DMS79 treated with DMSO at 0.1 percent for 48 hours (cell line): ENCODE results near the gene DUSP9.
A peak's percentile ranks its signal among the peaks of the same experiment; 100 is the strongest.
"Not testable (repeated sequence)": the region's sequence is repeated elsewhere in the genome, so short reads cannot be mapped to it uniquely, and the experiment has no call there.

Experiments
- DNase-seq: peaks from one replicate; lab custom pipeline; 2025; lab: John Stamatoyannopoulos, UW

Gene DUSP9

GRCh38 chrX:153673428-153674218, 26.6 kb downstream of the DUSP9 start, which contains the start of gene PNCK:
TSS of gene PNCK (minus strand) at chrX:153673813. CDS start at chrX:153673076, 737 bp downstream.
- DNase-seq = no peak

GRCh38 chrX:153674219-153674851, 27.3 kb downstream of the DUSP9 start:
- no peak for DNase-seq

- DNase-seq = no peak
These were observed 34.2 kb downstream of the DUSP9 start for GRCh38 chrX:153681175-153681574.

- not testable (repeated sequence) for DNase-seq
These were observed 36.5 kb downstream of the DUSP9 start for GRCh38 chrX:153683486-153683885.

- DNase-seq = no peak
These were observed 37.6 kb downstream of the DUSP9 start for GRCh38 chrX:153684467-153685155.

GRCh38 chrX:153685156-153685536, 38.1 kb downstream of the DUSP9 start:
- no peak for DNase-seq

GRCh38 chrX:153685751-153686696, 39.0 kb downstream of the DUSP9 start:
- no peak for DNase-seq

GRCh38 chrX:153686711-153687110, 39.7 kb downstream of the DUSP9 start:
- DNase-seq = no peak

GRCh38 chrX:153687121-153688039, 40.4 kb downstream of the DUSP9 start, which contains the start of gene SLC6A8:
TSS of gene SLC6A8 (plus strand) at chrX:153687926. CDS start at chrX:153688575, 649 bp downstream.
- peak; percentile 28 for DNase-seq

GRCh38 chrX:153688071-153688470, 41.1 kb downstream of the DUSP9 start:
- DNase-seq = no peak

- DNase-seq = no peak
These were observed 41.5 kb downstream of the DUSP9 start for GRCh38 chrX:153688506-153688905.

- no peak for DNase-seq
These were observed 42.0 kb downstream of the DUSP9 start for GRCh38 chrX:153688911-153689590.

GRCh38 chrX:153689654-153690465, 42.9 kb downstream of the DUSP9 start:
- no peak for DNase-seq

GRCh38 chrX:153690466-153690865, 43.5 kb downstream of the DUSP9 start:
- DNase-seq = no peak

GRCh38 chrX:153691032-153691827, 44.2 kb downstream of the DUSP9 start:
- DNase-seq = not testable (repeated sequence)

GRCh38 chrX:153692003-153692402, 45.0 kb downstream of the DUSP9 start:
- DNase-seq = no peak

GRCh38 chrX:153692611-153693156, 45.7 kb downstream of the DUSP9 start:
- DNase-seq = no peak
